K562 (cell line): ENCODE results near the gene PHF14.

Experiments used
- EP400 ChIP-seq: fragments of 450-650 bp; IDR thresholded peaks from 2 replicates; pipeline ENCODE4 v1.6.1; 2017; ENCODE audit warnings: antibody characterized with exemption, mild to moderate bottlenecking, moderate library complexity
- POLR2A ChIP-seq: fragments of 450-650 bp; conservative IDR thresholded peaks from 2 replicates; pipeline ENCODE4 v1.6.1; 2016
- TF ChIP-seq, protein P1 (sequence below), 3 experiments: fragments of 200-800 bp in 1 of 3; sonication (Bioruptor generic) in 1 of 3; sonication (generic) in 1 of 3; formaldehyde crosslinking in 1 of 3; IDR thresholded peaks; 2 replicates each; pipeline versions ENCODE4 v1.6.1 to v1.8.0; 2016 to 2022; ENCODE audit warnings: mild to moderate bottlenecking in 2 of 3, missing compliant biosample characterization in 2 of 3, missing genetic modification characterization in 2 of 3, missing genetic modification reagents in 1 of 3

DNA sequence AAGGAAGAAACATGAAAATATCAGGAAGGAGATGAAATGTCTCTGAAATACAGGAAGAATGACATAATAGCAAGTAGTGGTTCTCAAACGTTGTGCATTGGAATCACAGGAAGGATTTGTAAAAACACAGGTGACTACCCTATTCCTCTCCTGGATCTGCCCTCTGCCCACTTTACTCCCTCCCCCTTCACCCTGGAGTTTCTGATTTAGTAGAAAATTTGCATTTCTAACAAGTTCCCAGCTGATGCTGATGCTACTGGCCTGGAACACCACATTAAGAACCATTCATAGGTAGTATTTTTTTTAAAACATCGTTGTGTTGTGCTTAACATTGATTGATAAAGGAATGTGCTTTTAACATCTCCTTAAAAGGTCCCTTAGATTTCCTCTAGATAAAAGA, 130.9 kb downstream of the PHF14 start:
- TF ChIP-seq EP400, result no peak
- no peak for TF ChIP-seq POLR2A
- TF ChIP-seq, protein P1, sequence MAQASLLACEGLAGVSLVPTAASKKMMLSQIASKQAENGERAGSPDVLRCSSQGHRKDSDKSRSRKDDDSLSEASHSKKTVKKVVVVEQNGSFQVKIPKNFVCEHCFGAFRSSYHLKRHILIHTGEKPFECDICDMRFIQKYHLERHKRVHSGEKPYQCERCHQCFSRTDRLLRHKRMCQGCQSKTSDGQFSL (CRISPR knock-in tag; IDR thresholded peaks at IDR 0.05), result no peak
- TF ChIP-seq, protein P1 (tag; IDR thresholded peaks at IDR 0.05), result no peak
